ENCODE results near the gene SLC2A9. TPM values are rescaled to one million over a fixed set of nuclear protein-coding genes. Genes with fewer than 3 reads are reported as not detected.

The SLC2A9 gene
- total RNA-seq, 2 experiments from 2014 or later = 0.54 TPM

DNA sequence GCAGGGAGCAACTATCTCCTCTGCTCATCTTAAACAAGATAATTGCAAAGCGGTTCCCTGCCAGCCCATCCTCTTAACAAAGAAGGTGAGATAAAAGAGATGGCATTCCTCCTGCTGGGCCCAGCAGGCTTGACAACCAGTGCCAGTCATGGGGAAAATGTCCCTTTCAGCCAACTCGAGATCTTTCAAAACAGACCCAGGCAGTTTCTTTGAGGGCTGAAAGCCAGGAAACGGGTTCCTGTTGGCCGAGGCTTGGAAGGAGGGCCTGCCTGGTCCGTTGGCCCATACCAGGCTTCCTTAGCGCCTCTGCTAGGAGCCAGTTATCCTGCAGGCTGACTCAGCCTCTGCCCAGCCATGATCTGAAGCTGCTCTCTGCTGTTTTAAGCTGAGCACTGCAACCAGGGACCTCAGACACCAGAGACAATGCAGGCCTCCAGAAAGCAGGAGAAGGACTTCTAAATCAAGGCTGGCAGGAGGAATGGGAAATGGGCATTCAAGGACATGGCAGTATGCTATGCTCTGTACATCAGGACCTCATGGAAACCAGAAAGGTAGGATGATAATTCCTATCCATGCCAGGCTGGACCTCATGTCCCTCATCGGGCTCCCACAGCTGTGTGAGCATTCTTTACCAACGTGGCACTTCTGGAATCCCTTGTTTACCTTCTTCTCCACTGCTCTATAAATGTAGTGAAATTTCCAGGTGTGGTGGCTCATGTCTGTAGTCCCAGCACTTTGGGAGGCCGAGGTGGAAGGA is 42.4 kb upstream of the SLC2A9 start:
- POLR2A ChIA-PET = interaction anchor here (1.8 kb wide), 1 partner anchor 8 kb away, joined by 6 read pairs; no protein-coding TSS in a partner anchor
- CTCF ChIA-PET = interaction anchor here (1.2 kb wide), 1 partner anchor 33 kb away, joined by 3 read pairs; no protein-coding TSS in a partner anchor
- Mint-ChIP-seq H3K4me3 (no peak overlapping the region), H3K36me3 (ENCODE audit: low read depth) (peaks cover 13% of the 10 kb centered on the region), H3K9me3 (no peaks in the 10 kb centered on the region), H3K4me1 (ENCODE audit: low read depth) (no peaks in the 10 kb centered on the region), H3K27ac (no peak overlapping the region), H3K27me3 (no peaks in the 10 kb centered on the region)
- intact Hi-C loops (cut with micrococcal nuclease) = no loop called here
- DNase-seq (no peak), ATAC-seq (no peak)
- TF ChIP-seq, protein P1, sequence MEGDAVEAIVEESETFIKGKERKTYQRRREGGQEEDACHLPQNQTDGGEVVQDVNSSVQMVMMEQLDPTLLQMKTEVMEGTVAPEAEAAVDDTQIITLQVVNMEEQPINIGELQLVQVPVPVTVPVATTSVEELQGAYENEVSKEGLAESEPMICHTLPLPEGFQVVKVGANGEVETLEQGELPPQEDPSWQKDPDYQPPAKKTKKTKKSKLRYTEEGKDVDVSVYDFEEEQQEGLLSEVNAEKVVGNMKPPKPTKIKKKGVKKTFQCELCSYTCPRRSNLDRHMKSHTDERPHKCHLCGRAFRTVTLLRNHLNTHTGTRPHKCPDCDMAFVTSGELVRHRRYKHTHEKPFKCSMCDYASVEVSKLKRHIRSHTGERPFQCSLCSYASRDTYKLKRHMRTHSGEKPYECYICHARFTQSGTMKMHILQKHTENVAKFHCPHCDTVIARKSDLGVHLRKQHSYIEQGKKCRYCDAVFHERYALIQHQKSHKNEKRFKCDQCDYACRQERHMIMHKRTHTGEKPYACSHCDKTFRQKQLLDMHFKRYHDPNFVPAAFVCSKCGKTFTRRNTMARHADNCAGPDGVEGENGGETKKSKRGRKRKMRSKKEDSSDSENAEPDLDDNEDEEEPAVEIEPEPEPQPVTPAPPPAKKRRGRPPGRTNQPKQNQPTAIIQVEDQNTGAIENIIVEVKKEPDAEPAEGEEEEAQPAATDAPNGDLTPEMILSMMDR (IDR thresholded peaks at IDR 0.05) = no peak

DNA sequence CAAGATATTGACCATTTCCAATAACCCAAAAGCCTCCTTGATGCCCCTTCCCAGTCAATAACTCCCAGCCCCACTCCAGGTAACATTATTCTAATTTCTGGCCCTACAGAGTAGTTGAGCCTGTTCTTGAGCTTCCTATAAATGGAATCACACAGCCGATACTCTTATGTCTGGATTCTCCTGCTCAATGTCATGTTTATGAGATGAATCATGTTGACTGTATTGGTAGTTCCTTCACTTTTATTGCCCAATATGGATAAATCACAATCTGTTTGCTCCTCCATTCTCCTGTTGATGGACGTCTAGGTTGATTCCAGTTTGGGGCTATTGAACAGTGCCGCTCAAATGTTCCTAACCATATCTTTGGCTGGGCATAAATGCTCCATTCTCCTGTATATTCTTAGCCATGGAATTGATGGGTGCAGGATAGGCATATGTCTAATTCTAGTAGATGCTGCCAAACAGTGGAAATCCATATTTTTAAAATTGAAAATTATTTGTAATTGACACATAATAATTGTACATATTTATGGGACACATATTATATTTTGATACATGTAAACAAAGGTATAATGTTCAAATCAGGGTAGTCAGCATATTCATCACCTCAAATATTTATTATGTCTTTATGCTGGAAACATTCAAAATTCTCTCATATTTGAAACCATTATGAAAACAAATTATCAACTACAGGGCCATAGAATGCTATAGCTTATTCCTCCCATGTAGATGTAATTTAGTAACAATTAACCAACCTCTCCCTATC is 40.5 kb upstream of the SLC2A9 start:
- no peak overlapping the region for H3K27ac Mint-ChIP-seq
- no peak for DNase-seq
- POLR2A ChIA-PET = interaction anchor here (1.8 kb wide), 1 partner anchor 10 kb away, joined by 6 read pairs; no protein-coding TSS in a partner anchor
- intact Hi-C loops (cut with micrococcal nuclease) = no loop called here
- TF ChIP-seq, protein P1 (IDR thresholded peaks at IDR 0.05) = no peak
- H3K36me3 Mint-ChIP-seq (ENCODE audit: low read depth) = peaks cover 19% of the 10 kb centered on the region
- H3K4me3 Mint-ChIP-seq = no peak overlapping the region
- H3K4me1 Mint-ChIP-seq (ENCODE audit: low read depth) = no peaks in the 10 kb centered on the region
- CTCF ChIA-PET = no interaction called here
- no peaks in the 10 kb centered on the region for H3K27me3 Mint-ChIP-seq
- ATAC-seq = no peak
- H3K9me3 Mint-ChIP-seq = no peaks in the 10 kb centered on the region

DNA sequence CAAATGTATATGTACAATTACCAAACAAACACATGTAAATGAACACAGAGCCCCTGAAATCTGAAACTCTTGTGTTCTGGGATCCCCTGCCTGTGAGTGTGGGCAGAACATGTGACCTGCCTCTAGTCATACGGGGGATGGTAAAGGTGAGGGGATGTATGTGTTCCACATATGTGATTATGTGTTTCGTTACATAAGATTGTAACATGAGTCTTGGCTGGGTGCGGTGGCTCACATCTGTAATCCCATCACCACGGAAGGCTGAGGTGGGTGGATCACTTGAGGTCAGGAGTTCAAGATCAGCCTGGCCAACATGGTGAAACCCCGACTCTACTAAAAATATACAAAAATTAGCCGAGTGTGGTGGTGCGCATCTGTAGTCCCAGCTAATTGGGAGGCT is 37.1 kb upstream of the SLC2A9 start:
- H3K27me3 Mint-ChIP-seq = no peaks in the 10 kb centered on the region
- intact Hi-C loops (cut with micrococcal nuclease) = no loop called here
- peaks cover 26% of the 10 kb centered on the region for H3K36me3 Mint-ChIP-seq (ENCODE audit: low read depth)
- no peaks in the 10 kb centered on the region for H3K4me1 Mint-ChIP-seq (ENCODE audit: low read depth)
- ChIA-PET CTCF (no interaction called here), POLR2A (no interaction called here)
- TF ChIP-seq, protein P1 (IDR thresholded peaks at IDR 0.05) = no peak
- DNase-seq = no peak
- H3K4me3 Mint-ChIP-seq = no peak overlapping the region
- H3K9me3 Mint-ChIP-seq = no peaks in the 10 kb centered on the region
- no peak overlapping the region for H3K27ac Mint-ChIP-seq
- no peak for ATAC-seq

DNA sequence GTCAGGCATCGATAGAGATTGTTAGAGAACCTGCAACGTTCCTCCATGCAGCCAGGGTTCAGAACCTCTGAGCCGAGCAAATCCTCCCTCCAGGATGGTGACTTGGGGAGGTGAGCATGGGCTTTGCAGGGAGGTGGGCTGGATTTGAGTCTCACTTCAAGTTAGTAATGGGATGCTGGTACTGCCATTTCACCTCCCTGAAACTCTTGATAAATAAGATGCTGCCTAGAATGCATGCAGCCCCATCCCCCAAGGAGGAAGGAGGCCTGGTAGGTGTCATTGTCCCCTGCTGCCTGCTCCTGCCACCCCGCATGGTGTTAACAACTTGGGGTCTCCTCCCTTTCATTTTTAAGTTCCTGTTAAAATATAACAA is 35.7 kb upstream of the SLC2A9 start:
- no peaks in the 10 kb centered on the region for H3K9me3 Mint-ChIP-seq
- ChIA-PET CTCF (no interaction called here), POLR2A (no interaction called here)
- TF ChIP-seq, protein P1 (IDR thresholded peaks at IDR 0.05) = no peak
- H3K4me3 Mint-ChIP-seq = no peak overlapping the region
- H3K36me3 Mint-ChIP-seq (ENCODE audit: low read depth) = peaks cover 26% of the 10 kb centered on the region
- intact Hi-C loops (cut with micrococcal nuclease) = no loop called here
- ATAC-seq = no peak
- no peaks in the 10 kb centered on the region for H3K27me3 Mint-ChIP-seq
- no peak overlapping the region for H3K27ac Mint-ChIP-seq
- H3K4me1 Mint-ChIP-seq (ENCODE audit: low read depth) = no peaks in the 10 kb centered on the region
- DNase-seq = no peak

All from activated CD8-positive, alpha-beta T cell treated with anti-CD3 and anti-CD28 coated beads for 36 hours (primary cell).